Astrocyte (in vitro differentiated cells and primary cell): Measurements from ENCODE around the gene PAXIP1.

Source experiments
- CTCF ChIP-seq: IDR thresholded peaks from 2 replicates; pipeline ENCODE4 v1.5.1; 2011; ENCODE audit warnings: low read depth, mild to moderate bottlenecking, inconsistent platforms, low read length, moderate library complexity; ENCODE audit not compliant: insufficient read depth
- EZH2 ChIP-seq: IDR thresholded peaks from 2 replicates; pipeline ENCODE4 v1.6.1; 2012; ENCODE audit warnings: mild to moderate bottlenecking, low read length, inconsistent platforms; ENCODE audit not compliant: insufficient read depth

GRCh38 chr7:154905146-154905545 lies 97.8 kb downstream of the PAXIP1 start:
- TF ChIP-seq CTCF, result no peak
- no peak for TF ChIP-seq EZH2
